Fibroblast of skin of left quadriceps (primary cell): Measurements from ENCODE around the gene MAP2.

ENCODE experiments used
- DNase-seq, 2 experiments: peaks; one replicate each; pipeline ENCODE4 v3.0.0-alpha.2; 2013; ENCODE audit warnings: low read depth in 2 of 2

Gene MAP2

GRCh38 chr2:209653134-209653533 lies 229.3 kb downstream of the MAP2 start:
- DNase-seq = no peak

- DNase-seq = no peak
These were observed 237.5 kb downstream of the MAP2 start for GRCh38 chr2:209661286-209661894.

- no peak for DNase-seq
These were observed 238.2 kb downstream of the MAP2 start for GRCh38 chr2:209662021-209662420.

- no peak for DNase-seq
These were observed 239.3 kb downstream of the MAP2 start for GRCh38 chr2:209663139-209663538.

- DNase-seq = no peak
These were observed 239.8 kb downstream of the MAP2 start for GRCh38 chr2:209663656-209664055.

- DNase-seq = no peak
These were observed 242.4 kb downstream of the MAP2 start for GRCh38 chr2:209666296-209666695.

- DNase-seq = no peak
These were observed 247.3 kb downstream of the MAP2 start for GRCh38 chr2:209671020-209671680.

GRCh38 chr2:209673811-209674210 lies 250.0 kb downstream of the MAP2 start:
- no peak for DNase-seq

- no peak for DNase-seq
These were observed 256.7 kb downstream of the MAP2 start for GRCh38 chr2:209680596-209680995.

GRCh38 chr2:209681201-209681735 lies 257.4 kb downstream of the MAP2 start:
- no peak for DNase-seq

GRCh38 chr2:209682646-209683045 lies 258.8 kb downstream of the MAP2 start:
- DNase-seq = no peak

GRCh38 chr2:209685340-209685739 lies 261.5 kb downstream of the MAP2 start:
- no peak for DNase-seq

GRCh38 chr2:209685963-209686362 lies 262.1 kb downstream of the MAP2 start:
- no peak for DNase-seq

GRCh38 chr2:209686448-209686847 lies 262.6 kb downstream of the MAP2 start:
- no peak for DNase-seq

GRCh38 chr2:209687323-209687969 lies 263.6 kb downstream of the MAP2 start:
- peak; percentile 1 to 4 for DNase-seq

- DNase-seq = no peak
These were observed 264.5 kb downstream of the MAP2 start for GRCh38 chr2:209688385-209688784.

- no peak for DNase-seq
These were observed 266.3 kb downstream of the MAP2 start for GRCh38 chr2:209690029-209690754.

- DNase-seq = no peak
These were observed 270.9 kb downstream of the MAP2 start for GRCh38 chr2:209694748-209695147.

GRCh38 chr2:209696836-209697711 lies 273.2 kb downstream of the MAP2 start:
- DNase-seq = no peak

GRCh38 chr2:209702775-209703174 lies 278.9 kb downstream of the MAP2 start:
- DNase-seq = no peak

- no peak for DNase-seq
These were observed 289.4 kb downstream of the MAP2 start for GRCh38 chr2:209713219-209713618.
